ENCODE measurements around the gene STK38L. TPM values are rescaled to one million over a fixed set of nuclear protein-coding genes. Genes with fewer than 3 reads are reported as not detected.

STK38L gene
- polyA plus RNA-seq, 1 of the 3 experiments (the other 2 are of a cell fraction): 4.7 TPM

DNA sequence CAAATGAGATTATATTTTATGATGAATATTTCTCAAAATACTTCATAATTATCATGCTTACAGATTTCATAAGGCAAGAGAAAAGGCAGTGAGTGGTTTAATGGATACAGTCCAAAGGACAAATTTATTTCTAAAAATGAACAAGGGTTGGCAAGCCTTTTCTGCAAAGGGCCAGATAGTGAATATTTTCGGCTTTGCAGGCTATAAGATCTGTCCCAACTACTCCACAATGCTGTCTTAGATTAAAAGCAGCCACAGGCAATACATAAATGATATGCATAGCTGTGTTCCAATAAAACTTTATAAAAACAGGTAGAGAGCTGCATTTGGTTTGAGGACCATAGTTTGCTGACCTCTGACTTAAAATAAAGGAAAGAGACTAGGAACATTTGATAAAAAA, 42.9 kb upstream of the STK38L start:
- DNase-seq: no peak
- Histone ChIP-seq H3K4me1 (ENCODE audit: control insufficient read depth in 1 of 2, insufficient read depth in 2 of 2, low read depth in 1 of 2, low read length in 1 of 2) (no peaks in the 10 kb centered on the region; a peak in 1 of 4 replicates), H3F3A (replicated peaks; ENCODE audit: insufficient read depth) (no peaks in the 10 kb centered on the region), H4K20me1 (ENCODE audit: insufficient read depth) (no peaks in the 10 kb centered on the region), H3K27me3 (ENCODE audit: insufficient read depth) (no peaks in the 10 kb centered on the region), H2AFZ (ENCODE audit: low read depth) (no peak overlapping the region), H3K9ac (no peak overlapping the region), H3K4me3 (ENCODE audit: low read depth in 2 of 2, low read length in 1 of 2) (no peak overlapping the region), H3K79me2 (ENCODE audit: insufficient read depth) (no peaks in the 10 kb centered on the region), H3K9me3 (no peaks in the 10 kb centered on the region), H3K4me2 (no peak overlapping the region), H3K36me3 (replicated peaks in 1 of 2; ENCODE audit: control insufficient read depth in 1 of 2, insufficient read depth in 2 of 2, low read length in 1 of 2) (no peaks in the 10 kb centered on the region), H3K27ac (ENCODE audit: low read depth in 2 of 2, low read length in 1 of 2) (no peak overlapping the region), H3K9me2 (no peaks in the 10 kb centered on the region)
- 42% methylated on average over 1 of the region's 1 CpG for WGBS (ENCODE audit: low lambda C conversion rate)
- CTCF ChIA-PET: no interaction called here
- TF ChIP-seq RAD21 (IDR thresholded peaks at IDR 0.05; ENCODE audit: low read length) (no peak), RXRA (IDR thresholded peaks at IDR 0.05; ENCODE audit: borderline replicate concordance, low read depth) (no peak), POLR2AphosphoS5 (IDR thresholded peaks at IDR 0.05; ENCODE audit: low read depth, low read length) (no peak)
- TF ChIP-seq, protein P1, sequence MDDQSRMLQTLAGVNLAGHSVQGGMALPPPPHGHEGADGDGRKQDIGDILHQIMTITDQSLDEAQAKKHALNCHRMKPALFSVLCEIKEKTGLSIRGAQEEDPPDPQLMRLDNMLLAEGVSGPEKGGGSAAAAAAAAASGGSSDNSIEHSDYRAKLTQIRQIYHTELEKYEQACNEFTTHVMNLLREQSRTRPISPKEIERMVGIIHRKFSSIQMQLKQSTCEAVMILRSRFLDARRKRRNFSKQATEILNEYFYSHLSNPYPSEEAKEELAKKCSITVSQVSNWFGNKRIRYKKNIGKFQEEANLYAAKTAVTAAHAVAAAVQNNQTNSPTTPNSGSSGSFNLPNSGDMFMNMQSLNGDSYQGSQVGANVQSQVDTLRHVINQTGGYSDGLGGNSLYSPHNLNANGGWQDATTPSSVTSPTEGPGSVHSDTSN (IDR thresholded peaks at IDR 0.05): no peak
- POLR2A ChIA-PET: no interaction called here

DNA sequence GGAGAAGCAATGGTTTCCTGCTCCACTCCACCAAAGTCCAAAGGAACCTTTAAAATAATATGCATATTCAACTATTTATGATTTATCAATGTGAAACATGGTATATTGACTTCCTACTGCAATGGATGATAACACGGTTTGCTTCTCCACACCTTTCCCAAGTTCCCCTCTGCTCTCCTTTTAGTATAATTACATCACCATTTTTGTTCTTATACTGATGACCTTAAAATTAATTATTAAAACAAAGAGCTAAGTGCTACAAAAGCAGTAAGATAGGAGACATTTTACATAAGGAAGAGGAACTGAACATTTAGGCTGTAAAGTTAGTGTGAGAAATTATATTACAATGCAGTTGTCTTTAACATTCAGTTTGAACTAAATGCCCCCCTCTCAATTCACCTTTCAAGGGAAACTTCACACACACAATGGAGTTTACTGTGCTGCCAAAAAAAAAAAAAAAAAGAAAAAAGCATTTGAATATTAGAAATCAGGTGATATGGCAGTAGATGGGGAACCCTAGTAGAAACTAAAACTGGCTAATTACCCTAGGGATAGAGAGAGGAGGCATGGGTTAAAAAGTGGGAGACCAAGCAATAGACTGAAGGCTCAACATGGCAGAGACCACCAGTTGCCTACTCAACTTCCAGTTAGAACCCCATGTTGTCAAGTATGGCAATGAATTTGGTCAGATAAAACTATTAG, 37.1 kb upstream of the STK38L start:
- Histone ChIP-seq H3K4me2 (no peak overlapping the region), H3K27me3 (ENCODE audit: insufficient read depth) (no peaks in the 10 kb centered on the region), H3K4me3 (ENCODE audit: low read depth in 2 of 2, low read length in 1 of 2) (no peak overlapping the region), H3K9me2 (no peaks in the 10 kb centered on the region), H3K79me2 (ENCODE audit: insufficient read depth) (no peaks in the 10 kb centered on the region), H4K20me1 (ENCODE audit: insufficient read depth) (no peaks in the 10 kb centered on the region), H3F3A (replicated peaks; ENCODE audit: insufficient read depth) (peaks cover 6% of the 10 kb centered on the region), H3K27ac (ENCODE audit: low read depth in 2 of 2, low read length in 1 of 2) (no peak overlapping the region), H3K9me3 (no peaks in the 10 kb centered on the region), H3K36me3 (replicated peaks in 1 of 2; ENCODE audit: control insufficient read depth in 1 of 2, insufficient read depth in 2 of 2, low read length in 1 of 2) (no peaks in the 10 kb centered on the region), H2AFZ (ENCODE audit: low read depth) (no peak overlapping the region), H3K4me1 (ENCODE audit: control insufficient read depth in 1 of 2, insufficient read depth in 2 of 2, low read depth in 1 of 2, low read length in 1 of 2) (peaks cover 0 to 3% of the 10 kb centered on the region in 2 experiments; a peak in 1 of 4 replicates), H3K9ac (no peak overlapping the region)
- ChIA-PET POLR2A (no interaction called here), CTCF (no interaction called here)
- 81% methylated on average over 1 of the region's 1 CpG for WGBS (ENCODE audit: low lambda C conversion rate)
- TF ChIP-seq EP300 (IDR thresholded peaks at IDR 0.05; ENCODE audit: borderline replicate concordance in 1 of 2, low read depth in 1 of 2, low read length in 1 of 2) (no peak), TEAD4 (IDR thresholded peaks at IDR 0.05; ENCODE audit: borderline replicate concordance, insufficient read depth) (no peak), FOXM1 (IDR thresholded peaks at IDR 0.05; ENCODE audit: low read depth) (no peak), RFX5 (IDR thresholded peaks at IDR 0.05; ENCODE audit: low read length) (no peak), FOXJ3 (CRISPR knock-in tag; IDR thresholded peaks at IDR 0.05) (no peak), JUND (IDR thresholded peaks at IDR 0.05) (no peak), ELF1 (IDR thresholded peaks at IDR 0.05) (no peak), POLR2AphosphoS5 (IDR thresholded peaks at IDR 0.05; ENCODE audit: low read depth, low read length) (no peak), MEF2A (IDR thresholded peaks at IDR 0.05; ENCODE audit: borderline replicate concordance, low read depth) (no peak), TCF12 (IDR thresholded peaks at IDR 0.05) (no peak), GABPA (IDR thresholded peaks at IDR 0.05; ENCODE audit: low read depth) (no peak), FOSL2 (IDR thresholded peaks at IDR 0.05; ENCODE audit: borderline replicate concordance, low read depth) (no peak)
- TF ChIP-seq, protein P2, sequence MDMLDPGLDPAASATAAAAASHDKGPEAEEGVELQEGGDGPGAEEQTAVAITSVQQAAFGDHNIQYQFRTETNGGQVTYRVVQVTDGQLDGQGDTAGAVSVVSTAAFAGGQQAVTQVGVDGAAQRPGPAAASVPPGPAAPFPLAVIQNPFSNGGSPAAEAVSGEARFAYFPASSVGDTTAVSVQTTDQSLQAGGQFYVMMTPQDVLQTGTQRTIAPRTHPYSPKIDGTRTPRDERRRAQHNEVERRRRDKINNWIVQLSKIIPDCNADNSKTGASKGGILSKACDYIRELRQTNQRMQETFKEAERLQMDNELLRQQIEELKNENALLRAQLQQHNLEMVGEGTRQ (IDR thresholded peaks at IDR 0.05; ENCODE audit: borderline replicate concordance, low read depth, low read length): no peak
- TF ChIP-seq, protein P3, sequence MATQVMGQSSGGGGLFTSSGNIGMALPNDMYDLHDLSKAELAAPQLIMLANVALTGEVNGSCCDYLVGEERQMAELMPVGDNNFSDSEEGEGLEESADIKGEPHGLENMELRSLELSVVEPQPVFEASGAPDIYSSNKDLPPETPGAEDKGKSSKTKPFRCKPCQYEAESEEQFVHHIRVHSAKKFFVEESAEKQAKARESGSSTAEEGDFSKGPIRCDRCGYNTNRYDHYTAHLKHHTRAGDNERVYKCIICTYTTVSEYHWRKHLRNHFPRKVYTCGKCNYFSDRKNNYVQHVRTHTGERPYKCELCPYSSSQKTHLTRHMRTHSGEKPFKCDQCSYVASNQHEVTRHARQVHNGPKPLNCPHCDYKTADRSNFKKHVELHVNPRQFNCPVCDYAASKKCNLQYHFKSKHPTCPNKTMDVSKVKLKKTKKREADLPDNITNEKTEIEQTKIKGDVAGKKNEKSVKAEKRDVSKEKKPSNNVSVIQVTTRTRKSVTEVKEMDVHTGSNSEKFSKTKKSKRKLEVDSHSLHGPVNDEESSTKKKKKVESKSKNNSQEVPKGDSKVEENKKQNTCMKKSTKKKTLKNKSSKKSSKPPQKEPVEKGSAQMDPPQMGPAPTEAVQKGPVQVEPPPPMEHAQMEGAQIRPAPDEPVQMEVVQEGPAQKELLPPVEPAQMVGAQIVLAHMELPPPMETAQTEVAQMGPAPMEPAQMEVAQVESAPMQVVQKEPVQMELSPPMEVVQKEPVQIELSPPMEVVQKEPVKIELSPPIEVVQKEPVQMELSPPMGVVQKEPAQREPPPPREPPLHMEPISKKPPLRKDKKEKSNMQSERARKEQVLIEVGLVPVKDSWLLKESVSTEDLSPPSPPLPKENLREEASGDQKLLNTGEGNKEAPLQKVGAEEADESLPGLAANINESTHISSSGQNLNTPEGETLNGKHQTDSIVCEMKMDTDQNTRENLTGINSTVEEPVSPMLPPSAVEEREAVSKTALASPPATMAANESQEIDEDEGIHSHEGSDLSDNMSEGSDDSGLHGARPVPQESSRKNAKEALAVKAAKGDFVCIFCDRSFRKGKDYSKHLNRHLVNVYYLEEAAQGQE (IDR thresholded peaks at IDR 0.05; ENCODE audit: low read depth, low read length): no peak
- DNase-seq: no peak
